Measurements from ENCODE around the gene DHRSX. TPM values are rescaled to one million over a fixed set of nuclear protein-coding genes. Genes with fewer than 3 reads are reported as not detected.

The DHRSX gene
- total and polyA plus RNA-seq, 2 of the 13 experiments (the other 11 are each of a cell fraction or from before 2014, with no cell fraction given): 15.5 to 24.3 TPM

DNA sequence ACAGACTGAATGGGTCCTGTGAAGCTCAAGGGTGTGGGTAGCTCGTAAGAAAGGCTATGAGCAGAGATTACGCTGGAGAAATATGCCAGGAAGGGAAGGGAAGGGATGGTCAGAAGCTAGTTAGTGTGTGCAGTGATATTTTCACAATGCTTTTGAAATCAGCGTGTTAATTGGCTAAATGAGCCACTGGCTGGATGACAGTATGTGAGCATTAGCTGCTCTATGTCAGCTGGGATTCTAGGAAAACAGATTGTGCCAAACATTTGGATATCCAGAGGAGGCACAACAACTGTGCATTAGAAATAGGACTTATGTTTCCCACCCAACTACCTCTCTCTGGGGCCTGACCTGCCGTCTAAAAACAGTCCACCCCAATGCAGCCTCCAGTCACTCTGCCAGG lies 168.5 kb downstream of the DHRSX start (continued):
- no peak for TF ChIP-seq ZNF333 (CRISPR knock-in tag; IDR thresholded peaks at IDR 0.05; ENCODE audit: borderline replicate concordance)

- no peak overlapping the region for H2AFZ ChIP-seq (ENCODE audit: low read length)
- no peaks in the 10 kb centered on the region for H3K9me3 ChIP-seq (ENCODE audit: low read length)
- TF ChIP-seq ZNF629 (CRISPR knock-in tag; conservative IDR thresholded peaks at IDR 0.05) (peak; percentile 86), TEAD3 (CRISPR knock-in tag; optimal IDR thresholded peaks at IDR 0.05; ENCODE audit: borderline replicate concordance) (no peak)
- ChIA-PET CTCF (ENCODE audit: low intra/inter-chr PET ratio, low total read pairs) (no interaction called here), POLR2A (no interaction called here)
- no peaks in the 10 kb centered on the region; a peak in 1 of 5 replicates for H3K36me3 ChIP-seq (replicated peaks in 1 of 2; ENCODE audit: control insufficient read depth in 1 of 2, insufficient read depth in 2 of 2, low read length in 2 of 2)
- H3K27me3 ChIP-seq (ENCODE audit: control insufficient read depth in 1 of 2, insufficient read depth in 2 of 2, low read length in 2 of 2): no peaks in the 10 kb centered on the region
- intact Hi-C loops (cut with micrococcal nuclease; ENCODE audit: unreplicated experiment) (no loop called here), in situ Hi-C loops (cut with HindIII; ENCODE audit: extremely low pct_ligation_motif_present, low pct_unique_long_range_greater_than_20kb) (no loop called here)
- H3K79me2 ChIP-seq (ENCODE audit: insufficient read depth, low read length): no peaks in the 10 kb centered on the region
- H3K4me1 ChIP-seq (ENCODE audit: insufficient read depth, low read length): peaks cover 14% of the 10 kb centered on the region
- BruUV-seq (replicated peaks): no TSS peak
- WGBS (ENCODE audit: low lambda C conversion rate): 98% methylated on average over 3 of the region's 3 CpGs
- DNase-seq (ENCODE audit: low spot score) (no peak), ATAC-seq (no peak), FAIRE-seq (no peak)
- H3K4me3 ChIP-seq (replicated peaks in 1 of 3; ENCODE audit: insufficient read depth in 1 of 3, low read depth in 2 of 3, low read length in 3 of 3): no peak overlapping the region
- H3K9ac ChIP-seq (ENCODE audit: insufficient read depth, low read depth, low read length): no peak overlapping the region
- no peak overlapping the region for H3K27ac ChIP-seq (ENCODE audit: extremely low read length, insufficient read depth, low read length)
- no peaks in the 10 kb centered on the region for H4K20me1 ChIP-seq (ENCODE audit: insufficient read depth, low read length)
- no peak overlapping the region for H3K4me2 ChIP-seq (ENCODE audit: low read depth, low read length)
Observed at GRCh38 chrX:2330910-2331309, 169.9 kb downstream of the DHRSX start.

DNA sequence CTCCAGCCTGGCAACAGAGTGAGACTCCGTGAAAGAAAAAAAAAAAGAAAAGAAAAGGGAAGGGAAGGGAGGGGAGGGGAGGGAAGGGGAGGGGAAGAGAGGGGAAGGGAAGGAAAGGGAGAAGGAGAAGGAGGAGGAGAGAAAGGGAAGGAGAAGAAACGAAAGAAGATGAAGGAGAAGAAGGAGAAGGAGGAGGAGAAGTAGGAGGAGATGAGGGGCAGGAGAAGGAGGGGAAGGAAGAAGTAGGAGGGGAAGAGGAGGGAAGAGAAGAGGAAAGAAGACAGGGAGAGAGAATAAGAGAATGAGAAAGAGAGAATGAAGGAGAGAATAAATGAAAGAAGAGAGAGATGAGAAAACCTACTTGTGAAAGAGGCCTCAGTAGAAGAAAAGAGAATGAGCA lies 170.3 kb downstream of the DHRSX start:
- no peak overlapping the region for H3K9ac ChIP-seq (ENCODE audit: insufficient read depth, low read depth, low read length)
- H3K9me3 ChIP-seq (ENCODE audit: low read length): no peaks in the 10 kb centered on the region
- H3K4me3 ChIP-seq (replicated peaks in 1 of 3; ENCODE audit: insufficient read depth in 1 of 3, low read depth in 2 of 3, low read length in 3 of 3): no peak overlapping the region
- peaks cover 17% of the 10 kb centered on the region for H3K4me1 ChIP-seq (ENCODE audit: insufficient read depth, low read length)
- 88% methylated on average over 2 of the region's 2 CpGs for WGBS (ENCODE audit: low lambda C conversion rate)
- ATAC-seq (no peak), DNase-seq (ENCODE audit: low spot score) (no peak), FAIRE-seq (no peak)
- CTCF ChIA-PET (ENCODE audit: low intra/inter-chr PET ratio, low total read pairs): no interaction called here
- H3K4me2 ChIP-seq (ENCODE audit: low read depth, low read length): no peak overlapping the region
- H4K20me1 ChIP-seq (ENCODE audit: insufficient read depth, low read length): no peaks in the 10 kb centered on the region
- no peaks in the 10 kb centered on the region for H3K79me2 ChIP-seq (ENCODE audit: insufficient read depth, low read length)
- intact Hi-C loops (cut with micrococcal nuclease; ENCODE audit: unreplicated experiment): no loop called here
- TF ChIP-seq KMT2B (CRISPR knock-in tag; IDR thresholded peaks at IDR 0.05) (no peak), RARA (CRISPR knock-in tag; IDR thresholded peaks at IDR 0.05) (no peak), GABPA (IDR thresholded peaks at IDR 0.05; ENCODE audit: low read depth, low read length) (no peak), GABPA (CRISPR knock-in tag; IDR thresholded peaks at IDR 0.05; ENCODE audit: low read depth) (no peak), ZBTB21 (CRISPR knock-in tag; IDR thresholded peaks at IDR 0.05) (no peak), PCBP2 (optimal IDR thresholded peaks at IDR 0.05; ENCODE audit: low read depth, low read length, poor library complexity, severe bottlenecking) (peak; percentile 66)
- no peak overlapping the region for H2AFZ ChIP-seq (ENCODE audit: low read length)
- no peak overlapping the region for H3K27ac ChIP-seq (ENCODE audit: extremely low read length, insufficient read depth, low read length)
- no peaks in the 10 kb centered on the region for H3K27me3 ChIP-seq (ENCODE audit: control insufficient read depth in 1 of 2, insufficient read depth in 2 of 2, low read length in 2 of 2)
- POLR2A ChIA-PET: no interaction called here
- no TSS peak for BruUV-seq (replicated peaks)
- in situ Hi-C loops (cut with HindIII; ENCODE audit: extremely low pct_ligation_motif_present, low pct_unique_long_range_greater_than_20kb): no loop called here
- no peaks in the 10 kb centered on the region; a peak in 1 of 5 replicates for H3K36me3 ChIP-seq (replicated peaks in 1 of 2; ENCODE audit: control insufficient read depth in 1 of 2, insufficient read depth in 2 of 2, low read length in 2 of 2)

Data from HepG2 (cell line).